IPS-NIHi7 (cell line): ENCODE data around the gene SPATA6L.

ENCODE experiments used
- DNase-seq: peaks from one replicate; pipeline ENCODE4 v3.0.0; 2012; ENCODE audit warnings: mixed read lengths; ENCODE audit errors: extremely low spot score

The SPATA6L gene

GRCh38 chr9:4550777-4551484 lies 115.3 kb downstream of the SPATA6L start:
- no peak for DNase-seq

- no peak for DNase-seq
These were observed 116.5 kb downstream of the SPATA6L start for GRCh38 chr9:4549751-4550295.

GRCh38 chr9:4548811-4549725 lies 117.2 kb downstream of the SPATA6L start:
- peak; percentile 86 for DNase-seq
